HG03354 (cell line): ENCODE data around the gene DUOX1.

Experiments
- ATAC-seq: cut with Tn5 transposase; IDR thresholded peaks from one replicate; pipeline ENCODE4 v1.9.1; 2021; ENCODE audit warnings: mild to moderate bottlenecking; ENCODE audit not compliant: unreplicated experiment, poor library complexity, severe bottlenecking

Gene DUOX1

GRCh38 chr15:45138814-45139765 is 9.3 kb downstream of the DUOX1 start:
- ATAC-seq, result no peak

DNA sequence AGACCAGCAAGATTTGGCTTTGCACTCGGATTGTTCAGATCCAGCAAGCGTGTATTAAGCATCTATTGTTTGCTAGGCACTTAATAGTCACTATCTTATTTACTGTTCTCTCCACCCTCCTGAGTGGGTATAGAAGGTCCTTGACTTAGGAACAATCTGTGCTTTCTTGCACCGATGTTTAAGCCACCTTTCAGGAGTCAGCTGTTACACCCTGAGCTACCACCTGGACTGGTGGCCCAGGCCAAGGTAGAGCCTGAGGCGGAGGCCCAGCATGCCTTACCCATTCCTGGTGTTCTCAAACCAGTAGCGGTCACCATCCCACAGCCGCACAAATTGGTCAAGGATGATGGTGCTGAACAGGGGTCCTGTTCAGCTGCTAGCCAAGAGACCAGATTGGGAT is 10.0 kb downstream of the DUOX1 start:
- no peak for ATAC-seq

DNA sequence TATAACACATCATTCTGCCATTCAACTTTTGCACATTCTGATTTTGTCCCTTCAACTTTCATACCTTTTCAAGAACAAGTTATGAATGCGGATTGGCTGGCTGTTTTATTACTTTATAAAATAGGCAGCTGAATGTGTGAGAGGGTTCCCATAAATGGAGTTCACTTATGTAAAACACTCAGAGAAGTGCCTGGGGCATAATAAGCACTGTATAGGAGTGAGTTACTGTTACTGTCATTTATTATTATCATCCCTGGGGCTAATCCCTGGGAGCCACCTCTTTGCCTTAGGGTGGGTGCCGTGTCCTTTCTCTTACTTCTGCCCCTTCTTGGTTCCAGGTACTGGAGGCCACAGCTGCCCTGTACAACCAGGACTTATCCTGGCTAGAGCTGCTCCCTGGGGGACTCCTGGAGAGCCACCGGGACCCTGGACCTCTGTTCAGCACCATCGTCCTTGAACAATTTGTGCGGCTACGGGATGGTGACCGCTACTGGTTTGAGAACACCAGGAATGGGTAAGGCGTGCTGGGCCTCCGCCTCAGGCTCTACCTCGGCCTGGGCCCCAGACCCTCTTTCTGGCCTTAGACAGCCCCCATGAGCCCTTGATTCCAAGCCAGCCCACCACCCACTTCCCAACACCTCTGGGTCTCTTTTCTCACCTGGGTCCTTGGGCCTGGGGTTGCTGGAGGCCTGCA is 10.9 kb downstream of the DUOX1 start:
- ATAC-seq, result no peak

DNA sequence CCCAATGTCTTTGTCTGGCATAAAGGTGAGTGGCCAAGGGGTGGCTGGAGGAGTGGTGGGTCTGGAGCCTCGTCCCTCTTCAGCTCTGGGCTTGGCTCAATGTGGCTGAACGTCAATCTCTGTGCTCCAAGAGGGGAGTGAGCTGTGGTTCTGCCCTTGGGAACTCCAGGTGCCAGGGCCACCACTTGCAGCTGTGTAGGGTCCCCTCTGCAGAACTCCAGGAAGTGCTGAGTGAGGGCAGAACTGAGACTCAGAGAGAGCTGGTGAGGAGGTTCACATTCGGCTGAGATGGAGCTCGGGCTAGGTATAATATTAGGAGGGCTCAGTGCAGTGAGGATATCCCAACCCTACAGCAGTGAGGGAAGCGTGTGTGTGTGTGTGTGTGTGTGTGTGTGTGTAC is 11.6 kb downstream of the DUOX1 start:
- ATAC-seq, result no peak

DNA sequence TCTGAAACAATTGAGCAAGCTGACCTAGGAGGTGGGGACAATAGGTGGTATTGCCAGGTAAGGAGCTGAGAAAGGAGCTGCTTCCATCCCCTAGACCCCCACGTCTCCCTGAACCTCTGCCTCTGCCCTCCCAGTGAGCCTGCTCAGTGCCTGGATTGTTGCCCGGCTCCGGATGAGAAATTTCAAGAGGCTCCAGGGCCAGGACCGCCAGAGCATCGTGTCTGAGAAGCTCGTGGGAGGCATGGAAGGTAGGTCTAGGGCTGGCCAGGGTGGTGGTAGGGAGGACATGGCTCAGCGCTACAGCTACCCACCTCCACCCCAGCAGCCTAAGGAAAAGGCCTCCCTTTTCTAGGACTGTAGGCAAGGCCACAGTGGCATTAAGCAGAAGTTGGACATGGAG is 13.3 kb downstream of the DUOX1 start:
- no peak for ATAC-seq

DNA sequence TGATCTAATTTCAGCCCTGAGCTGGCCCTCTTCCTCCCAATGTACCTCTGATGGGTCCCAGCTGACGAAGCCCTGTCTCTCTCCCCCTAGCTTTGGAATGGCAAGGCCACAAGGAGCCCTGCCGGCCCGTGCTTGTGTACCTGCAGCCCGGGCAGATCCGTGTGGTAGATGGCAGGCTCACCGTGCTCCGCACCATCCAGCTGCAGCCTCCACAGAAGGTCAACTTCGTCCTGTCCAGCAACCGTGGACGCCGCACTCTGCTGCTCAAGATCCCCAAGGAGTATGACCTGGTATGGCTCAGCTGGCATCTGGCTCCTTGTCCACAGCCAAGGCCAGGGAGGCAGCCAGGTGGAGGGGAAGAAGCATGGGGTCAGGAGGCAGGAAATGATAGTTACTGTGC is 14.2 kb downstream of the DUOX1 start:
- ATAC-seq, result no peak

- no peak for ATAC-seq
Observed at GRCh38 chr15:45144775-45145174, 15.0 kb downstream of the DUOX1 start.

DNA sequence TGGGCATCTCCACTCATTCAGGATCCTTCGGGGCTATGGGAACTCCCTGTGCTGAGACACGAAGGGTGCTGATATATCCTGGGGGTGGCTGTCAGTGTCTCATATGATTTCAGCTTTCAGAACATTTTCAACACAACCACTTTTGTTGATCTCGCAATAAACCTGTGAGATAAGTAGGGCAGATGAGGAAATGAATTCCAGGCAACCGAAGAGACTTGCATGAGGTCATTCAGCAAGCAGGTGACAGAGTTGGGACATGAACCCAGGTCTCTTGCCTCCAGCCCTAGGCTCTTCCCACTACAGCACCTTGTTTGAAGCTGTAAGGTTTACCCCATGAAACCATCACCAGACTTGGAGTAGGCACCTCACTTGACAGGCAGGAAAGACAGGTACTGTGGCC is 16.6 kb downstream of the DUOX1 start:
- ATAC-seq, result no peak

- no peak for ATAC-seq
Observed at GRCh38 chr15:45147606-45148005, 17.8 kb downstream of the DUOX1 start.

GRCh38 chr15:45148076-45149059 is 18.6 kb downstream of the DUOX1 start:
- ATAC-seq, result no peak

- ATAC-seq, result no peak
Observed at GRCh38 chr15:45149060-45149459, 19.3 kb downstream of the DUOX1 start.

GRCh38 chr15:45150481-45150880 is 20.7 kb downstream of the DUOX1 start:
- ATAC-seq, result no peak

DNA sequence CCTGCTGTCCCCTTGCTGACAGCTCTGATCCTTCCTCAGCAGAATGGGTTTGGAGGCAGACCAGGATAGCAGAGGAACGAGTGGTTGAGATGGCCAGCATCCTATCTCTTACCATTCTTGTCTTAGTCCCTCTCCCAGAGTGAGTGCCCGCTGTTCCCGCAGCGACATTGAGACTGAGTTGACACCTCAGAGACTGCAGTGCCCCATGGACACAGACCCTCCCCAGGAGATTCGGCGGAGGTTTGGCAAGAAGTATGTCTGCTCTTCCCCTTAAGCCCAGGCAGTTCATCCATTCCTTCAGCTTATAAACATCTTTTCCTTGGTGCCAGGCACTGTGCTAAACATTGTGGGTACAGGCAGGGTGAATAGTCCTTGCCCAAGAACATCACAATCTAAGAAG is 21.2 kb downstream of the DUOX1 start:
- no peak for ATAC-seq

DNA sequence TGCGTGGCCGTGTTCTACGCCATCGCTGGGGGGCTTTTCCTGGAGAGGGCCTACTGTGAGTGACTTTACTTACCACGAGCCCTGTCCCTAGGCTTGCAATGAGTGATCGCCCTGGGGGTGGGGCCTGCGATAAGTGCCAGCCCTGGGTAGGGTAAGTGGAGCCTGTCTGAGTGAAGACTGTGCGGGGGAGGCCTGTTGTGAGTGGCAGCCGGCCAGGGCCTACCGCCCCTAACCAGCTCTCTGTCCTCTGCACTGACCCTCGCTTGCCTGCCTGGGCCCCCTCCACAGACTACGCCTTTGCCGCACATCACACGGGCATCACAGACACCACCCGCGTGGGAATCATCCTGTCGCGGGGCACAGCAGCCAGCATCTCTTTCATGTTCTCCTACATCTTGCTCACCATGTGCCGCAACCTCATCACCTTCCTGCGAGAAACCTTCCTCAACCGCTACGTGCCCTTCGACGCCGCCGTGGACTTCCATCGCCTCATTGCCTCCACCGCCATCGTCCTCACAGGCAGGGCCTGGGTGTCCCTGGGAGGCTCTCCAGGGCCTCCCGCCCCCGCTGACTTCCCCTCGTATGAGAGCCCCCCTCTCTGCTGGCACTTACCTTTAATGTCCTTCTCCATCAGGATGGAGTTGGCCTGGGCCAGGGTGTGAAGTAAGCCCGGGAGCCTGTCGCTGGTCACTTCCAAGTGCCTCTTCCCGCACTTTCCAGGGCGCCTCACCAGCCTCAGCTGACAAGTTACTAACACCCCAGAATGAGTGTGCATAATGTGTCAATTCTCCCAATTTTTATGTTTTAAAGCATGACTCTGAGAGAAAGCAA is 22.4 kb downstream of the DUOX1 start:
- ATAC-seq, result no peak

DNA sequence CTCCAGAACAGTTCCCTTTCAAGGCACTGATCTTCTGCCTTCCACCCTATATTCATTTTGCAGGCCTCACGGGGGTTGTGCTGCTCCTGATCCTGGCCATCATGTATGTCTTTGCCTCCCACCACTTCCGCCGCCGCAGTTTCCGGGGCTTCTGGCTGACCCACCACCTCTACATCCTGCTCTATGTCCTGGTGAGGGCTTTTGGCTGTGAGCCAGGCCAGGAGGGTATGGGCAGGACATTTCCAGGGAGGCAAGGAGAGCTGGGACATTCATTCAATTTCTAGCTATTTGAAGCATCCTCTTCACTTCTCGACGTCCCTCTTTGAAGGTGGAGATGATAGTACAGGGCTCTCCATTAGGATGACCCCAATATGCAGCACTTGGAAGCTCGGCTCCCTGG is 25.9 kb downstream of the DUOX1 start:
- no peak for ATAC-seq

- no peak for ATAC-seq
Observed at GRCh38 chr15:45156744-45157455, 27.1 kb downstream of the DUOX1 start.

- ATAC-seq, result no peak
Observed at GRCh38 chr15:45157974-45158373, 28.2 kb downstream of the DUOX1 start.

GRCh38 chr15:45161666-45162065 is 31.9 kb downstream of the DUOX1 start:
- ATAC-seq, result no peak
